ENCODE results near the gene CHCHD10.

DNA sequence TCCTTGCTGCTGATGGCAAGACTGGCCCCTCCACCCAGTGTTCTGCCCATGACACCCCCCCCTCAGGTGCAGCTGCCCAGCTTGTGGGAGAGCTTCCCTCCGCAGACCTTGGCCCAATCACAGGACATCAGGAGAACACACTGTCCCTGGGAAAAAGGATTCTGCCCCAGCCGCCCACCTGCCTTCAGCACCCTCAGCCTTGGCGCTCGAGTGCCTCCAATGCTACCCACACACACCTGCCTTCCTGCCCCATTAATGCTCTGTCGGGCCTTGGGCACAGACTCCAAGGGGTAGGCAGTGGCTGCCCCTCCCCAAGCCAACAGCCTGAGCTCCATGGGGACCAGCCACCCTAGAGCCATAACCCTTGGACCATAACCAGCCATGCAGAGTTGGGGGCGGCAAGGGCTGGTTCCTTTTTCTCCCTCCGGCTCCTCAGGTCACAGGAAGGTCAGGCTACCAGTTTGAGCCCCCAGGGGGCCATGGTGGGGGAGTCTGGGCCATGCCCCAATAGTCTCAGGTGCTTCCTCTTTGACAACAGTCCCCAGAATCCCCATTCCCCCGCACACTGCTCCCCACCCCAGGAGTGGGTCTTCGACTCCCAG lies 15.6 kb downstream of the CHCHD10 start:
- TF ChIP-seq, protein P1, sequence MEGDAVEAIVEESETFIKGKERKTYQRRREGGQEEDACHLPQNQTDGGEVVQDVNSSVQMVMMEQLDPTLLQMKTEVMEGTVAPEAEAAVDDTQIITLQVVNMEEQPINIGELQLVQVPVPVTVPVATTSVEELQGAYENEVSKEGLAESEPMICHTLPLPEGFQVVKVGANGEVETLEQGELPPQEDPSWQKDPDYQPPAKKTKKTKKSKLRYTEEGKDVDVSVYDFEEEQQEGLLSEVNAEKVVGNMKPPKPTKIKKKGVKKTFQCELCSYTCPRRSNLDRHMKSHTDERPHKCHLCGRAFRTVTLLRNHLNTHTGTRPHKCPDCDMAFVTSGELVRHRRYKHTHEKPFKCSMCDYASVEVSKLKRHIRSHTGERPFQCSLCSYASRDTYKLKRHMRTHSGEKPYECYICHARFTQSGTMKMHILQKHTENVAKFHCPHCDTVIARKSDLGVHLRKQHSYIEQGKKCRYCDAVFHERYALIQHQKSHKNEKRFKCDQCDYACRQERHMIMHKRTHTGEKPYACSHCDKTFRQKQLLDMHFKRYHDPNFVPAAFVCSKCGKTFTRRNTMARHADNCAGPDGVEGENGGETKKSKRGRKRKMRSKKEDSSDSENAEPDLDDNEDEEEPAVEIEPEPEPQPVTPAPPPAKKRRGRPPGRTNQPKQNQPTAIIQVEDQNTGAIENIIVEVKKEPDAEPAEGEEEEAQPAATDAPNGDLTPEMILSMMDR (IDR thresholded peaks at IDR 0.05; ENCODE audit: borderline replicate concordance, extremely low read depth, low read length, poor library complexity, severe bottlenecking): no peak
- no peak for TF ChIP-seq EZH2 (IDR thresholded peaks at IDR 0.05; ENCODE audit: borderline replicate concordance, low read depth, low read length, severe bottlenecking)
